GM12873 (cell line): Measurements from ENCODE around the gene PHGDH.

Experiments
- TF ChIP-seq, protein P1 (sequence below): IDR thresholded peaks from 2 replicates; pipeline ENCODE4 v1.5.1; 2012; ENCODE audit warnings: low read depth, mild to moderate bottlenecking, moderate library complexity, low read length, control low read depth; ENCODE audit not compliant: insufficient read depth; ENCODE audit errors: missing control alignments

The PHGDH gene

DNA sequence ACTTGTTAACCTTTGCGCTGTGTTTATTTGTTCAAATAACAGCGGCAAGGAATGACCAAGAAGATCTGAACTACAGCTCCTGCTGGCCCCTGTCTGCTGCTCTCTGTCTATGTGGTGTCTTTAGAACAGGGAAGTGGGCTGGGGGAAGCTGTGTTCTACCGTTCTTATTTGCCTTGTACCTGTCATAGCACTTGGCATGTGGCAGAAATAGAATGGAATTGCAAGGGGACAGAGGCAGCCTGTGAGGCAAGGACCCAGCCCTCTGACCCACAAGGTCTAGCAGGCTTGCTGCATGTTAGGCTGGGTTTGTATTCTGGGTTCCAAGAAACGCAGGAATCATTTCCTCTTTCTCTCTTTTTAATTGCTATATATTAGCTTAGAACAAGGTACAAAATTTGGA is 36.3 kb downstream of the PHGDH start:
- TF ChIP-seq, protein P1, sequence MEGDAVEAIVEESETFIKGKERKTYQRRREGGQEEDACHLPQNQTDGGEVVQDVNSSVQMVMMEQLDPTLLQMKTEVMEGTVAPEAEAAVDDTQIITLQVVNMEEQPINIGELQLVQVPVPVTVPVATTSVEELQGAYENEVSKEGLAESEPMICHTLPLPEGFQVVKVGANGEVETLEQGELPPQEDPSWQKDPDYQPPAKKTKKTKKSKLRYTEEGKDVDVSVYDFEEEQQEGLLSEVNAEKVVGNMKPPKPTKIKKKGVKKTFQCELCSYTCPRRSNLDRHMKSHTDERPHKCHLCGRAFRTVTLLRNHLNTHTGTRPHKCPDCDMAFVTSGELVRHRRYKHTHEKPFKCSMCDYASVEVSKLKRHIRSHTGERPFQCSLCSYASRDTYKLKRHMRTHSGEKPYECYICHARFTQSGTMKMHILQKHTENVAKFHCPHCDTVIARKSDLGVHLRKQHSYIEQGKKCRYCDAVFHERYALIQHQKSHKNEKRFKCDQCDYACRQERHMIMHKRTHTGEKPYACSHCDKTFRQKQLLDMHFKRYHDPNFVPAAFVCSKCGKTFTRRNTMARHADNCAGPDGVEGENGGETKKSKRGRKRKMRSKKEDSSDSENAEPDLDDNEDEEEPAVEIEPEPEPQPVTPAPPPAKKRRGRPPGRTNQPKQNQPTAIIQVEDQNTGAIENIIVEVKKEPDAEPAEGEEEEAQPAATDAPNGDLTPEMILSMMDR, result no peak

- TF ChIP-seq, protein P1, result no peak
Measured at GRCh38 chr1:119752592-119752991, 40.9 kb downstream of the PHGDH start.

DNA sequence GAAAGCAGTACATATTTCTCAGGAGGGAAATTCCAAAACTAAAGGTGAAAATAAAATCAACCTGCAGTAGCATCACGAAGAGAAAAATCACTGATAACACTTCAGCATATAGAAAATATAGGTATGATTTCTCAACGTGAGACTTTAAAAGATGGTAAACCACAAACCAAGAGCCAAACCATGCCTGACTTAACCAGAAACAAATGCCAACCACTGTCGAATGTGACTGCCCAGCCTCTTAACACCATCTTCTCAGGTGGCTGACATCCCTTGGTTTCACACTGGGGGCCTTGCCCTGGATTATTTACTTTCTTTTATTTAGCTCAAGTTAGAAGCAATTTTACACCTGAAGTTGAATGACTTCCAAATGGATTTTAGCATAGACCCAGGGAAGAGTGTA is 46.9 kb downstream of the PHGDH start:
- TF ChIP-seq, protein P1, result no peak

DNA sequence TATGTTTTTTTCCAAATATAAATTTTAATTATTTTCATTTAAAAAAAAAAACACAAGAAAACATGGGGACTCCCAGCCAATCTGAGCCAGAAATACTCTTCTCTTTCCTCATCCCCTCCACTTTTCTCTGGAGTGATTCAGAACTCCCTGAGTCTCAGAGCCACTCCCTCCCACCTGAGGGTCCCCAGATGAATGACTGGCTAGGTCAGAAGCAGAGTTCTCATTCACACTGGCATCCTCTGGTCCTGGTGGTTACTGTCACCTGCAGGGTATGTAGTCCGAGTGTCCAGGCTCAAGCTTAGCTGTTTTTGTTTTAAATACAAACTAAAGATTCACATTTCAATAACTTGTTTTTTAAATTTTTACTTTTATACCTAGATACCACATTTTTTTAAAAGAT is 50.7 kb downstream of the PHGDH start:
- TF ChIP-seq, protein P1, result no peak

- TF ChIP-seq, protein P1, result no peak
Measured at GRCh38 chr1:119762953-119763352, 51.2 kb downstream of the PHGDH start.

DNA sequence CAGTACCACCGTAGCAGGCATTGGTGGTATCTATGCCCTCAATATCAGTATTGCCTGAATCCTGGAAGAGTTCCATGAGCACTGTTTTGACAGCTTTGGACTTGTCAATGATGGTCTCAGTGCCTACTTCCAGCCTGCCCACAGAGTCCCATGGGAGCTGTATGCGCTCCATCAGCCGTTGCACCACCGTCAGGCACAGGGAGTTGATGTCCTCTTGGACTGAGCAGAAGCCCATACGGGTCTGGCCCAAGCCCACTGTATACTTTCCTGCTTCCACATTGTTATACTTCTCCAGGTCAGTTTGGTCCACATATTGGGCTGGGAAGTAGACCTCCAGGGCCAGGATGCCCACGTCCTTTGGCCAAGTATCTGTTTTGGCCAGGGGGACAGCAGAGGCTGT is 52.5 kb downstream of the PHGDH start:
- TF ChIP-seq, protein P1, result no peak

DNA sequence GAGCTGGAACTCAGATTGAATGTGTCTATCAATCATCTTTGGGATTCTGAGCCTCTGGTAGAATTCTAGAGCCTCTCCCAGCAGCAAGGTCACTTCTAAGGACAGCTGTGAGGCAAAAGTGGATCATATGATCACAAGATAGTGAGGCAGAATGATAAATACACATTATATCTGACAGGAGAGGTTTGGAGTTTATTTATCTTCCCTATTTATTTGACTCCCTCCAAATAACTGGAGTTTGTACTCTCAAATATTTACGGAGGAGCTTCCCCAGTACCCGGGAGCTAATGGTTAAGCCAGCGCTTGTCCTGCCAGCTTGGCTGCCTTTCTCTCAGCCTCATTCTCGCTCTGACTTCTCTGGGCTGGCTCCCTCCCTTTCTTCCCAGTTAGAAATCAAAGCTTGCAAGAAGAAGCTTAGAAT is 54.6 kb downstream of the PHGDH start:
- TF ChIP-seq, protein P1, result no peak
